Gastrocnemius medialis (tissue), 4 donors: ENCODE results near the gene GAB2. TPM values are rescaled to one million over a fixed set of nuclear protein-coding genes. Genes with fewer than 3 reads are reported as not detected.

Source experiments
- ATAC-seq, 2 donors: fragments of 150-250 bp; one replicate each; pipeline ENCODE4 v1.9.1; 2016
- DNase-seq, 2 donors: peaks; one replicate each; pipeline ENCODE4 v3.0.0-alpha.2; 2019
- H3K27ac ChIP-seq, 4 donors: fragments of 200-600 bp; sonication (generic); 1 replicate in 1 of 4; 2 replicates in 3 of 4; pipeline ENCODE4 v1.5.1; 2016 to 2018; ENCODE audit warnings: mild to moderate bottlenecking in 2 of 4, moderate library complexity in 1 of 4
- H3K27me3 ChIP-seq, 3 donors: fragments of 200-600 bp; sonication (generic) in 2 of 3; 1 replicate in 1 of 3; 2 replicates in 2 of 3; pipeline versions ENCODE4 v1.5.1 to v1.6.0; 2016 to 2019; ENCODE audit warnings: mild to moderate bottlenecking in 1 of 3, moderate library complexity in 1 of 3
- H3K36me3 ChIP-seq, 2 donors: fragments of 200-600 bp; sonication (generic) in 1 of 2; one replicate each; pipeline ENCODE4 v1.5.1; 2017 to 2018
- H3K4me1 ChIP-seq, 2 donors: fragments of 200-600 bp; sonication (generic) in 1 of 2; one replicate each; pipeline ENCODE4 v1.5.1; 2016 to 2017; ENCODE audit warnings: mild to moderate bottlenecking in 2 of 2
- H3K4me3 ChIP-seq, 4 donors: fragments of 200-600 bp; sonication (generic) in 3 of 4; 1 replicate in 1 of 4; 2 replicates in 3 of 4; pipeline ENCODE4 v1.5.1; 2016 to 2019; ENCODE audit warnings: mild to moderate bottlenecking in 2 of 4
- H3K9me3 ChIP-seq, 3 donors: fragments of 200-600 bp; sonication (generic) in 2 of 3; 1 replicate in 1 of 3; 2 replicates in 2 of 3; pipeline ENCODE4 v1.5.1; 2016 to 2019
- POLR2A ChIP-seq, 2 donors: fragments of 450-650 bp; IDR thresholded peaks; one replicate each; pipeline ENCODE4 v1.6.1; 2017; ENCODE audit warnings: antibody characterized with exemption in 2 of 2, mild to moderate bottlenecking in 2 of 2, moderate library complexity in 2 of 2
- in situ Hi-C, 4 donors: fragments of 200-750 bp; cut with MboI; loops; one replicate each; pipeline versions ENCODE4 v1.15.0 to v1.8.0; 2017; ENCODE audit warnings: low sequenced_read_pairs in 4 of 4
- intact Hi-C: fragments of 100-400 bp; cut with DNase I; formaldehyde crosslinking; loops from one replicate; pipeline ENCODE4 v1.15.1; 2023; ENCODE audit warnings: low total_unique reads
- total RNA-seq, 4 donors: library from RNA; depleted of rRNA; stranded (reverse); fragments of >200 nt; gene quantifications; one replicate each; pipeline versions ENCODE4 v1.1.0 to v1.2.3, GENCODE V29; 2016
- TF ChIP-seq, protein P1 (sequence below), 5 experiments: fragments of 450-650 bp in 3 of 5; fragments of 200-600 bp in 2 of 5; sonication (generic) in 2 of 5; IDR thresholded peaks in 4 of 5; conservative IDR thresholded peaks in 1 of 5; 1 replicate in 4 of 5; 2 replicates in 1 of 5; pipeline ENCODE4 v1.5.1; 2016 to 2019; ENCODE audit warnings: antibody characterized with exemption in 5 of 5, mild to moderate bottlenecking in 3 of 5, moderate library complexity in 3 of 5

GAB2 gene
- total RNA-seq, 4 donors from 2014 or later: 4.9 to 68.0 (median 25.8) TPM

DNA sequence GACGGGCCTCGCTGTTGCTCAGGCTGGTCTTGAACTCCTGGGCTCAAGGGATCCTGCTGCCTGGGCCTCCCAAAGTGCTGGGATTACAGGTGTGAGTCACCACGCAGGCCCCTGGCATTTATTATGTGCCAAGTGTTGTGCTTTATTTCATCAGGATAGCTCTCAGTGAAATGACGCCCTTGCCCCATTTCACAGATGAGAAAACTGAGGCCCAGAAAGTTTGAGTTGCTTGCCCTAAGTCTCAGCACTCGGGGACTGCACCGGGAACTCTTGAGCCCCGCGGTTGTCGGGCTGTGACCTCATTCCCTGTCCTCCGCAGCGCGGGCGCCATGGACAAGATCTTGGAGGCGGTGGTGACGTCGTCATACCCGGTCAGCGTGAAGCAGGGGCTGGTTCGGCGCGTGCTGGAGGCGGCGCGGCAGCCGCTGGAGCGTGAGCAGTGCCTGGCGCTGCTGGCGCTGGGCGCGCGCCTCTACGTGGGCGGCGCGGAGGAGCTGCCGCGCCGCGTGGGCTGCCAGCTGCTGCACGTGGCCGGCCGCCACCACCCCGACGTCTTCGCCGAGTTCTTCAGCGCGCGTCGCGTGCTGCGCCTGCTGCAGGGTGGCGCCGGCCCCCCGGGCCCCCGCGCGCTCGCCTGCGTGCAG lies 221.6 kb downstream of the GAB2 start:
- no peaks in the 10 kb centered on the region for H3K27me3 ChIP-seq
- no peak for TF ChIP-seq POLR2A (IDR thresholded peaks at IDR 0.05)
- TF ChIP-seq, protein P1, sequence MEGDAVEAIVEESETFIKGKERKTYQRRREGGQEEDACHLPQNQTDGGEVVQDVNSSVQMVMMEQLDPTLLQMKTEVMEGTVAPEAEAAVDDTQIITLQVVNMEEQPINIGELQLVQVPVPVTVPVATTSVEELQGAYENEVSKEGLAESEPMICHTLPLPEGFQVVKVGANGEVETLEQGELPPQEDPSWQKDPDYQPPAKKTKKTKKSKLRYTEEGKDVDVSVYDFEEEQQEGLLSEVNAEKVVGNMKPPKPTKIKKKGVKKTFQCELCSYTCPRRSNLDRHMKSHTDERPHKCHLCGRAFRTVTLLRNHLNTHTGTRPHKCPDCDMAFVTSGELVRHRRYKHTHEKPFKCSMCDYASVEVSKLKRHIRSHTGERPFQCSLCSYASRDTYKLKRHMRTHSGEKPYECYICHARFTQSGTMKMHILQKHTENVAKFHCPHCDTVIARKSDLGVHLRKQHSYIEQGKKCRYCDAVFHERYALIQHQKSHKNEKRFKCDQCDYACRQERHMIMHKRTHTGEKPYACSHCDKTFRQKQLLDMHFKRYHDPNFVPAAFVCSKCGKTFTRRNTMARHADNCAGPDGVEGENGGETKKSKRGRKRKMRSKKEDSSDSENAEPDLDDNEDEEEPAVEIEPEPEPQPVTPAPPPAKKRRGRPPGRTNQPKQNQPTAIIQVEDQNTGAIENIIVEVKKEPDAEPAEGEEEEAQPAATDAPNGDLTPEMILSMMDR (IDR thresholded peaks at IDR 0.05 in 4 of 5, conservative IDR thresholded peaks at IDR 0.05 in 1 of 5): no peak
- in situ Hi-C loops (no loop called here), intact Hi-C loops (no loop called here)
- ATAC-seq (no peak), DNase-seq (no peak)
- peaks cover 18 to 21% of the 10 kb centered on the region in 2 donors for H3K4me1 ChIP-seq
- H3K9me3 ChIP-seq: no peaks in the 10 kb centered on the region
- no peak overlapping the region for H3K4me3 ChIP-seq
- no peak overlapping the region for H3K27ac ChIP-seq
- no peaks in the 10 kb centered on the region for H3K36me3 ChIP-seq

DNA sequence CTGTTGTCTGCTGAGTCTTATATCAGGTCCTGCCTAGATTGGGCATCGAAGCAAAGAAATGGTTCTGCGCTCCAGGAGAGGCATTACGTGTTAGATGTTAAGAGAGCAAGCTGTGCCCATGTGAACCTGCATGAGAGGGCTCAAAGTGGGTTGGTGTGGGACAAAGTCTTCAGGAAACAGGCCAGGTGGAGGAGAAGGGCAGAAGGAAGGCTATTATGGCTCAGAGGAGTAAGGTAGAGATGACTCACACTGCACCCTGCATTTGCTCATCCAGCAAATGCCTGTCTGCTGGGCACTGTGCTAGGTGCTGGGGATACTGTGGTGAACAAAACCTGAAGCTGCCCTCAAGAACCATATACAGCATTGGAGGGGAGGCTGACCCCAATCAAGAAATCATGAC lies 223.1 kb downstream of the GAB2 start:
- Histone ChIP-seq H3K36me3 (no peaks in the 10 kb centered on the region), H3K4me1 (peaks cover 29 to 33% of the 10 kb centered on the region in 2 donors), H3K27ac (no peak overlapping the region), H3K9me3 (no peaks in the 10 kb centered on the region), H3K27me3 (no peaks in the 10 kb centered on the region), H3K4me3 (no peak overlapping the region)
- DNase-seq: no peak
- in situ Hi-C loops: no loop called here
- TF ChIP-seq, protein P1 (IDR thresholded peaks at IDR 0.05 in 4 of 5, conservative IDR thresholded peaks at IDR 0.05 in 1 of 5): no peak
- ATAC-seq: no peak
- intact Hi-C loops: no loop called here

DNA sequence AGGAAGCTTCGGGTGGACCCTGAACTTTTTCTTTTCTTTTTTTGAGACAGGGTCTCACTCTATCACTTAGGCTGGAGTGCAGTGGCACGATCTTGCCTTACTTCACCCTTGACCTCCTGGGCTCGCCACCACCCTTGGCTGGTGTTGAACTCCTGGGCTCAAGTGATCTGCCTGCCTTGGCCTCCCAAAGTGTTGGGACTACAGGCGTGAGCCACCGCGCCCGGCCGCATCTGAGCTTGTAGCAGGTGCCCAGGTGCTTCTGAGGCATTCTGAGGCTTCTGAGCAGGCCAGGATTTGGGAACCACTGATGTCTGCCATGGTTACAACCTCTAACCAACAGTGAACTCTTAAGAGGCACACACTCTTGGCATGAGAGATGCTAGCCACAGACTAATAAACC lies 223.8 kb downstream of the GAB2 start:
- in situ Hi-C loops: no loop called here
- no peak overlapping the region for H3K4me3 ChIP-seq
- intact Hi-C loops: no loop called here
- no peak overlapping the region for H3K27ac ChIP-seq
- H3K36me3 ChIP-seq: no peaks in the 10 kb centered on the region
- TF ChIP-seq, protein P1 (IDR thresholded peaks at IDR 0.05 in 4 of 5, conservative IDR thresholded peaks at IDR 0.05 in 1 of 5): no peak
- no peak for TF ChIP-seq POLR2A (IDR thresholded peaks at IDR 0.05)
- H3K4me1 ChIP-seq: peaks cover 34 to 40% of the 10 kb centered on the region in 2 donors
- H3K27me3 ChIP-seq: no peaks in the 10 kb centered on the region
- DNase-seq: no peak
- H3K9me3 ChIP-seq: no peaks in the 10 kb centered on the region
- ATAC-seq: no peak

- H3K36me3 ChIP-seq: no peaks in the 10 kb centered on the region
- TF ChIP-seq, protein P1 (IDR thresholded peaks at IDR 0.05 in 4 of 5, conservative IDR thresholded peaks at IDR 0.05 in 1 of 5): no peak
- no peak for TF ChIP-seq POLR2A (IDR thresholded peaks at IDR 0.05)
- H3K4me3 ChIP-seq: no peak overlapping the region
- peaks cover 34 to 40% of the 10 kb centered on the region in 2 donors for H3K4me1 ChIP-seq
- ATAC-seq (no peak), DNase-seq (no peak)
- no peaks in the 10 kb centered on the region for H3K27me3 ChIP-seq
- intact Hi-C loops: no loop called here
- in situ Hi-C loops: no loop called here
- H3K27ac ChIP-seq: peak overlapping the region; percentile 37 to 85 (median 64)
- no peaks in the 10 kb centered on the region for H3K9me3 ChIP-seq
Observed at GRCh38 chr11:78192911-78193351, 224.7 kb downstream of the GAB2 start.
